Left cardiac atrium (tissue), 2 donors: Measurements from ENCODE around the gene SOAT1. TPM values are rescaled to one million over a fixed set of nuclear protein-coding genes. Genes with fewer than 3 reads are reported as not detected.

ENCODE experiments used
- total RNA-seq, 2 donors: library from RNA; stranded (reverse); fragmentation: NEBNext Ultra II Directional; extraction: Animal tissue kit (Norgen Biotek cat#: 25700); gene quantifications; one replicate each; pipeline ENCODE4 v1.2.1, GENCODE V29; 2021
- donor health status: DM: no; HTN: yes; CAD: no; lungs with severe emphysema.
- donor health status: DM: yes; HTN: yes; CAD: no.

Gene SOAT1
- total RNA-seq, 2 donors from 2014 or later = 20.6 to 21.8 TPM

Other genes starting within 250 kb of the SOAT1 start
- gene TOR3A, start 211.7 kb upstream of the SOAT1 start, total RNA-seq = 10 to 100 TPM; 12.7 to 12.9 TPM
- 10 to 100 TPM; 10.7 to 13.9 TPM for gene ABL2, start 64.1 kb upstream of the SOAT1 start, total RNA-seq
- under 1 TPM in 1 of 2 donors, not detected in 1; 0.44 TPM for gene AXDND1, start 72.2 kb downstream of the SOAT1 start, total RNA-seq